LHCN-M2 (cell line): ENCODE data around the gene PROCR. TPM values are rescaled to one million over a fixed set of nuclear protein-coding genes. Genes with fewer than 3 reads are reported as not detected.
"Not testable (repeated sequence)": the region's sequence is repeated elsewhere in the genome, so short reads cannot be mapped to it uniquely, and the experiment has no call there.

Experiments used
- DNase-seq: peaks from one replicate; pipeline ENCODE4 v3.0.0-alpha.2; 2012; ENCODE audit warnings: low read depth
- total RNA-seq: library from RNA; depleted of rRNA; stranded (reverse); fragments of >200 nt; gene quantifications from 2 replicates; pipeline ENCODE4 v1.2.3, GENCODE V29; 2014; rRNA removed

The PROCR gene
- total RNA-seq, 1 experiment from 2014 or later = 44.4 TPM

- DNase-seq = not testable (repeated sequence)
Observed at GRCh38 chr20:35193031-35193791, 21.3 kb downstream of the PROCR start.

DNA sequence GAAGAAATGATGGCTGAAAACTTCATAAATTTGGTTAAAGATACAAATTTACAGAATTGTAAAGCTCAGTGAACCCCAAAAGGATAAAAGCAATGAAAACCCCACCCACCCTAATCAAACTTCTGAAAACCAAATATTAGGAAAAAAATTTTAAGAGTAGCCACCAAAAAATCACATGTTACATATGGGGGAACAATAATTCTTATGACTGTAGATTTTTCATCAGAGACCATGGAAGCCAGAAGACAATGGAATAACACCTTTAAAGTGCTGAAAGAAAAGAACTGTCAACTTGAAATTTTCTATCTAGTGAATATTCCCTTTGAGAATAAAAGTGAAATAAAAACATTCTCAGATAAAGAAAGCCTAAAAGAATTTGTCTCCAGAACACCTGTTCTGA is 24.4 kb downstream of the PROCR start:
- DNase-seq = peak; percentile 7

GRCh38 chr20:35199740-35200139 is 27.9 kb downstream of the PROCR start:
- DNase-seq = peak; percentile 64

- DNase-seq = peak; percentile 53
Observed at GRCh38 chr20:35200267-35200666, 28.4 kb downstream of the PROCR start.

- DNase-seq = not testable (repeated sequence)
Observed at GRCh38 chr20:35201467-35201866, 29.6 kb downstream of the PROCR start.

GRCh38 chr20:35206802-35207201 is 34.9 kb downstream of the PROCR start:
- no peak for DNase-seq

DNA sequence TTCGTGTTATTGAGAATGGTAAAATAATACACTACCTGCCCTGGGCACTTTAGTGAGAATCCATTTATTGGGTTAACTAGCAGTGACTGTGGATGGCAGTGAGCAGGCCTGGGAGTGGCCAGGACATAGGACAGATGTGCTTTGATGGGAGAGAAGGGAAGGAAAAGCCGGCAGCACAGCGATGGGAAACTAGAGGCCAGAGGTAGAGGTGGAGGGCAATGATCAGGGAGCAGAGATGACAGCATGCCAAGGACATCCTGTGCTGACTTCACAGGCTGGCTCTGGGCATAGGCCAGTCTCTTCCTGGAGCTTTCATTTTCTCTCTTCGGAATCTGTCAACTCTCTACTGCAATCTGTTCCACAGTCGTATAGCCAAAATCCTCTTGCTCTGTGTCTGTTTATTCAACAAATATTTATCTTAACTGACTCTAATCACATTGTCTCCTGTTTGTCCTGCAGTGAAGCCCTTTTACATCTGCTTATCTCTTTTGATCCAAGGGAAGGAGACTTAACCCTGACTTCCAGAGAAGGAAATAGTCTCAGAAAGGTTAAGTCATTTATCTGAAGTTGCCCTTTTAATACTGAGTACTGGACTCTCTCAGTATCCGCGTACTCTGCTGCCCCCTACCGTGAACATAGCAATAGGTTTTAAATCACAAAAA is 36.2 kb downstream of the PROCR start:
- DNase-seq = peak; percentile 74

DNA sequence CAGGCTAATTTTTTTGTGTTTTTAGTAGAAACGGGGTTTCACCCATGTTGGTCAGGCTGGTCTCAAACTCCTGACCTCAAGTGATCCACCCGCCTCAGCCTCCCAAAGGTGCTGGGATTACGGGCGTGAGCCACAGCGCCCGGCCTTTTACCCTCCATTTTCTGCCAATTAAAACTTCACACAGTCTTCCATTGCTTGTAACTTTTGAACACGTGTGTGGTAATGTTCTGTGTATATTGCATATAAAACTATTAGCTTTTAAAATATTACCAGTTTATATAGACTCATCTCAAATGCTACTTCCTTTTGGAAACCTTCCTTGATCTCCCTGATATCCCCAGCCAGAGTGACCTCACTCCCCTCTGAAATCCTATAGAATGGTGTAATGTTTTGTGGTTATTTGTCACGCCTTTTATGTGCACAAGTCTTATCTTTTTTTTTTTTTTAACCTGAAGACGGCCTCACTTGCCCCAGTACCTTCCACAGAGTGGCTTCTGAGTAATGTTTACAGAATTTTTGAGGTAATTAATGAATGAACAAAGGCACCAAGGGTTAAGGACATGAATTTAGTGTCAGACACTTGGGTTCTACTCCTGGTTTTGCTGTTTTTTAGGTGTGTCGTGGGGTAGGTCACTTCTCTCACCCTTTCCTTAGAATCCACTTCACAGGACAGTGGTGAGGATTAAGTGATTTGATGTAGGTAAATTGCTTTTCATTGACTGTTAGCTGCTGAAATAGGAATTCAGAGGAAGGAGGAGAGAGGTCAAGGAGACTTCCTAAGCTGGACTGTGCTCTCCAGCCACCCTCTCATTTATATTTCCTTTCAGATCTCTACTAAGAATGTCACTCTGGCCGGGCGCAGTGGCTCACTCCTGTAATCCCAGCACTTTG is 43.4 kb downstream of the PROCR start:
- no peak for DNase-seq

GRCh38 chr20:35216541-35216940 is 44.7 kb downstream of the PROCR start:
- no peak for DNase-seq

GRCh38 chr20:35223941-35224340 is 52.1 kb downstream of the PROCR start:
- no peak for DNase-seq

DNA sequence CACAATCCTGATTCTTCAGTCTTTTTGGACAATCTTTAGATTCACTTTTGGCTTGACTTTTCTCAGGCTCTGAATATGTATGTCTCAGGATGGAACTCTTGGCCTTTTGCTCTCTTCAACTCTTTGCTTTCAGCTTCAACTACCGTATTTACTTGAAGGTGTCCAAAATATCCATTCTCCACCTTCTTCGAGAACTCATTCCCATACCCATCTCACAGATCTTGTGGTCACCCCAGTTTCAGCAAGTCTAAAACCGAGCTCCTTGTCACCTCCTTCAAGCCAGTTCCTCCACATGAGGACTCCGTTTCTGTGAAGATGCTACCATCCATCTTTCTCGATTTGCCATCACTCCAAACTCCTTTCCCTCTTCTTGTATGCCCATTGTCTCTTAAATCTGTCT is 52.7 kb downstream of the PROCR start:
- DNase-seq = no peak

- no peak for DNase-seq
Observed at GRCh38 chr20:35225319-35226125, 53.6 kb downstream of the PROCR start.

DNA sequence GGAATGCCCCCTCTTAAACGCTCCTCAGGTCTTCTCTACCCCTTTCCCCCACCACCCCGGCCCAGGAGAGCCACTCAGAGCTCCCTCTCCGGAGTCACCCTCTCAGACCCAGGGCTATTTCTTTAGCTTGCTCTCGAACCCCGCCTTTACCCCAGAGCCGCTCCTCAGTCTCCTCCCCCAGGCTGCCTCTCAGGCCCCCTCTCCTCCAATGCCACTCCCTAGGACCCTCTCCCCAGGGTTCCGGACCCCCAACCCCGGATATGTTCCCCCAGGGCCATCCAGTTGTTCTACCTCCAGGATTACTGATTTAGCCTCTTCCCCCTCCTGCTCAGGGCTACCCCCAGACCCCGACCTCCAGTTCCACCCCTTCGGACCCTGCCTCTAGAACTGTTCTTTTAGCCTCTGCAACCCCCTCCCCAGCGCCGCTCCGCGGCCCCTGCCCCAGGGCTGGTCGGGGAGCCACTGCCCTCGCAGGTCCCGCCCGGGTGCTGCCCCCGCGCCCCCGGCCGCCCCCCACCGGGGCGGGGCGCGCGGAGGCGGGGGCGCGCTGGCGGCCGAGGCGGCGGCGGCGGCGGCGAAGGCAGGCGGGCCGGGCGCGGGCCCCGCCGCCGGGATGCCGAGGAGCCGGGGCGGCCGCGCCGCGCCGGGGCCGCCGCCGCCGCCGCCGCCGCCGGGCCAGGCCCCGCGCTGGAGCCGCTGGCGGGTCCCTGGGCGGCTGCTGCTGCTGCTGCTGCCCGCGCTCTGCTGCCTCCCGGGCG is 54.4 kb downstream of the PROCR start, which contains the start of gene MMP24:
MMP24 (plus strand) TSS at position 565 of the 758 bp plus-strand sequence; CDS start at position 614, 49 bp downstream.
- DNase-seq = no peak

Other genes starting within 250 kb of the PROCR start
- 108 and 112 TPM in 2 replicates for gene GSS, start 216.3 kb upstream of the PROCR start, total RNA-seq
- 0.06 TPM in 1 of 2 replicates, not detected in the other for gene MYH7B, start 216.2 kb upstream of the PROCR start, total RNA-seq
- 57.1 and 64.8 TPM in 2 replicates for gene TRPC4AP, start 79.3 kb upstream of the PROCR start, total RNA-seq
- 34.7 and 40.6 TPM in 2 replicates for gene EDEM2, start 24.7 kb upstream of the PROCR start, total RNA-seq
- gene MMP24, start 54.6 kb downstream of the PROCR start, total RNA-seq = 0.26 and 0.69 TPM in 2 replicates
- gene MMP24OS, start 106.0 kb downstream of the PROCR start, total RNA-seq = 28.1 and 33.6 TPM in 2 replicates
- gene EIF6, start 112.7 kb downstream of the PROCR start, total RNA-seq = 265 and 277 TPM in 2 replicates
- gene FAM83C, start 120.4 kb downstream of the PROCR start, total RNA-seq = not detected in 2 replicates
- gene UQCC1, start 239.9 kb downstream of the PROCR start, total RNA-seq = 50.8 and 61.2 TPM in 2 replicates